Gastrocnemius medialis (tissue), 4 donors: ENCODE data around the gene BTRC. TPM values are rescaled to one million over a fixed set of nuclear protein-coding genes. Genes with fewer than 3 reads are reported as not detected.

Experiments
- microRNA-seq, 2 donors: library from miRNA; unstranded; fragments of <30 nt; microRNA quantifications; one replicate each; pipeline ENCODE4, GENCODE V29; 2016; ENCODE audit warnings: borderline replicate concordance in 2 of 2
- total RNA-seq, 4 donors: library from RNA; depleted of rRNA; stranded (reverse); fragments of >200 nt; gene quantifications; one replicate each; pipeline versions ENCODE4 v1.1.0 to v1.2.3, GENCODE V29; 2016

Gene BTRC
- total RNA-seq, 4 donors from 2014 or later = 8.7 to 17.3 (median 12.6) TPM

Small RNA genes lying within 50 kb of the gene (microRNA-seq; reads per million reads assigned to microRNA genes)
- gene MIR3158-1 = 0 reads per million in 2 donors
- gene MIR3158-2 = 0 reads per million in 2 donors

Other genes starting within 250 kb of the BTRC start
- gene TLX1, start 222.9 kb upstream of the BTRC start, total RNA-seq = not detected
- gene LBX1, start 124.7 kb upstream of the BTRC start, total RNA-seq = 10 to 100 TPM; 10.7 to 25.9 (median 13.0) TPM
- 10 to 100 TPM; 15.4 to 33.1 (median 29.4) TPM for gene POLL, start 234.1 kb downstream of the BTRC start, total RNA-seq
- gene DPCD, start 234.2 kb downstream of the BTRC start, total RNA-seq = 10 to 100 TPM; 17.8 to 38.4 (median 22.9) TPM